ENCODE results near the gene IFRD2. TPM values are rescaled to one million over a fixed set of nuclear protein-coding genes. Genes with fewer than 3 reads are reported as not detected.
A peak's percentile ranks its signal among the peaks of the same experiment; 100 is the strongest.

Gene IFRD2
- total and polyA plus RNA-seq, 2 of the 13 experiments (the other 11 are each of a cell fraction or from before 2014, with no cell fraction given) = 32.8 to 96.1 TPM

- TF ChIP-seq ZBTB34 (CRISPR knock-in tag; IDR thresholded peaks at IDR 0.05) (peak; percentile 77; the same call in 1 of the 2 replicates), ZNF580 (CRISPR knock-in tag; IDR thresholded peaks at IDR 0.05; ENCODE audit: borderline replicate concordance, low read depth) (no peak), PTBP1 (IDR thresholded peaks at IDR 0.05; ENCODE audit: low read depth, low read length, poor library complexity, severe bottlenecking) (no peak), KLF9 (CRISPR knock-in tag; IDR thresholded peaks at IDR 0.05; ENCODE audit: low read depth) (no peak), TFDP1 (CRISPR knock-in tag; IDR thresholded peaks at IDR 0.05; ENCODE audit: borderline replicate concordance) (peak; percentile 16; the same call in 1 of the 2 replicates), ATM (IDR thresholded peaks at IDR 0.05; ENCODE audit: borderline replicate concordance) (no peak), CREM (IDR thresholded peaks at IDR 0.05) (peak; percentile 78), CREM (CRISPR knock-in tag; IDR thresholded peaks at IDR 0.05) (no peak), TBP (CRISPR knock-in tag; IDR thresholded peaks at IDR 0.05) (0 out of 2 replicates have a peak, but pooled peaks have one; percentile 69), BATF2 (CRISPR knock-in tag; IDR thresholded peaks at IDR 0.05) (0 out of 2 replicates have a peak, but pooled peaks have one; percentile 6), PHF21A (CRISPR knock-in tag; IDR thresholded peaks at IDR 0.05) (peak; percentile 86), ZNF343 (CRISPR knock-in tag; IDR thresholded peaks at IDR 0.05) (no peak), ZBTB7B (CRISPR knock-in tag; IDR thresholded peaks at IDR 0.05) (0 out of 2 replicates have a peak, but pooled peaks have one; percentile 52), LCORL (IDR thresholded peaks at IDR 0.05) (peak; percentile 66; the same call in 1 of the 2 replicates), LCORL (CRISPR knock-in tag; IDR thresholded peaks at IDR 0.05) (peak; percentile 99), ZNF251 (CRISPR knock-in tag; IDR thresholded peaks at IDR 0.05) (no peak), ZSCAN12 (CRISPR knock-in tag; IDR thresholded peaks at IDR 0.05) (no peak), ZHX2 (IDR thresholded peaks at IDR 0.05; ENCODE audit: low read depth) (no peak), ZHX2 (CRISPR knock-in tag; IDR thresholded peaks at IDR 0.05; ENCODE audit: borderline replicate concordance) (no peak), ZBTB39 (CRISPR knock-in tag; IDR thresholded peaks at IDR 0.05) (no peak), ZNF550 (CRISPR knock-in tag; IDR thresholded peaks at IDR 0.05; ENCODE audit: borderline replicate concordance) (0 out of 2 replicates have a peak, but pooled peaks have one; percentile 79)
These were observed 7.4 kb upstream of the IFRD2 start (continued) for GRCh38 chr3:50299638-50299928.

All from HepG2 (cell line).